Hypothalamus (tissue), 51 donors: ENCODE measurements around the gene TUBB2A.
A peak's percentile ranks its signal among the peaks of the same experiment; 100 is the strongest.
"Not testable (repeated sequence)": the region's sequence is repeated elsewhere in the genome, so short reads cannot be mapped to it uniquely, and the experiment has no call there.

Experiments
- DNase-seq, 51 donors: peaks; one replicate each; lab custom pipeline; 2025; lab: John Stamatoyannopoulos, UW

The TUBB2A gene

GRCh38 chr6:3156184-3157130, 887 bp downstream of the TUBB2A start:
- peak in 12 of 51 donors; percentile 7 to 48 (median 21) for DNase-seq

- DNase-seq = not testable (repeated sequence)
Observed at GRCh38 chr6:3155416-3155815, 1.9 kb downstream of the TUBB2A start.

- no peak for DNase-seq
Observed at GRCh38 chr6:3152689-3153088, 4.7 kb downstream of the TUBB2A start.

- DNase-seq = peak in 2 of 51 donors; percentile 28 to 31
Observed at GRCh38 chr6:3151691-3152090, 5.7 kb downstream of the TUBB2A start.

- no peak for DNase-seq
Observed at GRCh38 chr6:3147914-3148757, 9.2 kb downstream of the TUBB2A start.

- DNase-seq = no peak
Observed at GRCh38 chr6:3144571-3144970, 12.8 kb downstream of the TUBB2A start.

- DNase-seq = no peak
Observed at GRCh38 chr6:3143158-3143557, 14.2 kb downstream of the TUBB2A start.

GRCh38 chr6:3142536-3142935, 14.8 kb downstream of the TUBB2A start:
- DNase-seq = no peak

- no peak for DNase-seq
Observed at GRCh38 chr6:3140201-3140600, 17.1 kb downstream of the TUBB2A start.

GRCh38 chr6:3139090-3139903, 18.0 kb downstream of the TUBB2A start:
- peak in 12 of 51 donors; percentile 13 to 38 (median 22) for DNase-seq

- DNase-seq = no peak
Observed at GRCh38 chr6:3138341-3138740, 19.0 kb downstream of the TUBB2A start.

- not testable (repeated sequence) for DNase-seq
Observed at GRCh38 chr6:3137873-3138272, 19.5 kb downstream of the TUBB2A start.

GRCh38 chr6:3137057-3137777, 20.1 kb downstream of the TUBB2A start:
- peak in 2 of 51 donors; percentile 22 to 39 for DNase-seq

- DNase-seq = no peak
Observed at GRCh38 chr6:3136292-3137011, 20.9 kb downstream of the TUBB2A start.

GRCh38 chr6:3135668-3136291, 21.6 kb downstream of the TUBB2A start:
- no peak for DNase-seq

- no peak for DNase-seq
Observed at GRCh38 chr6:3133515-3133914, 23.8 kb downstream of the TUBB2A start.

GRCh38 chr6:3131695-3132094, 25.6 kb downstream of the TUBB2A start:
- DNase-seq = no peak

GRCh38 chr6:3128356-3129108, 28.8 kb downstream of the TUBB2A start:
- DNase-seq = no peak
